K562 (cell line): ENCODE measurements around the gene L3MBTL1. TPM values are rescaled to one million over a fixed set of nuclear protein-coding genes. Genes with fewer than 3 reads are reported as not detected.
A peak's percentile ranks its signal among the peaks of the same experiment; 100 is the strongest.

ENCODE experiments used
- ADNP ChIP-seq: fragments of 200-800 bp; sonication (Bioruptor generic); IDR thresholded peaks from 2 replicates; pipeline ENCODE4 v1.6.1; 2016; ENCODE audit warnings: missing genetic modification characterization, missing compliant biosample characterization
- AFF4 ChIP-seq: sonication (generic); formaldehyde crosslinking; IDR thresholded peaks from 2 replicates; pipeline ENCODE4 v1.8.0; 2023; ENCODE audit warnings: mild to moderate bottlenecking, missing genetic modification reagents
- CC2D1A ChIP-seq: fragments of 450-650 bp; IDR thresholded peaks from 2 replicates; pipeline ENCODE4 v1.6.1; 2017; ENCODE audit warnings: mild to moderate bottlenecking
- ETS1 ChIP-seq: conservative IDR thresholded peaks from 2 replicates; pipeline ENCODE4 v1.6.1; 2011; ENCODE audit warnings: low read depth, mild to moderate bottlenecking, low read length; ENCODE audit not compliant: control insufficient read depth
- GTF3C2 ChIP-seq: IDR thresholded peaks from 3 replicates; pipeline ENCODE4 v1.6.1; 2011; ENCODE audit warnings: borderline replicate concordance, mild to moderate bottlenecking, moderate library complexity; ENCODE audit not compliant: insufficient read length; ENCODE audit errors: extremely low read depth
- KDM2B ChIP-seq: fragments of 250-450 bp; sonication (Bioruptor Pico); IDR thresholded peaks from 2 replicates; pipeline ENCODE4 v1.8.0; 2021; ENCODE audit warnings: mild to moderate bottlenecking, moderate library complexity
- polyA plus RNA-seq, 8 experiments: library from polyadenylated mRNA; depleted of rRNA in 4 of 8; stranded (reverse) in 5 of 8; unstranded in 3 of 8; fragments of >200 nt; fragmentation: Nextera tagmentation in 2 of 8; fragmentation: Illumina TruSeq in 1 of 8; extraction: Ambion mirVana in 2 of 8; extraction: Trizol in 1 of 8; gene quantifications; 2 replicates each; pipeline versions ENCODE4 v1.2.1 to v1.2.3, GENCODE V29; 2011 to 2014; ENCODE audit warnings: inconsistent platforms in 1 of 8, missing spikeins in 1 of 8
- total RNA-seq, 7 experiments: library from RNA; depleted of rRNA in 6 of 7; stranded (reverse); fragments of >200 nt in 6 of 7; fragmentation: Illumina TruSeq in 2 of 7; extraction: Trizol in 2 of 7; gene quantifications; 2 replicates each; pipeline versions ENCODE4 v1.2.1 to v1.2.3, GENCODE V29; 2011 to 2021; ENCODE audit warnings: low replicate concordance in 1 of 7
- TF ChIP-seq, protein P1 (sequence below), 2 experiments: fragments of 450-650 bp in 1 of 2; sonication (generic) in 1 of 2; formaldehyde crosslinking in 1 of 2; IDR thresholded peaks; 2 replicates each; pipeline versions ENCODE4 v1.7.1 to v1.9.0; 2016 to 2022; ENCODE audit warnings: inconsistent platforms in 1 of 2, mild to moderate bottlenecking in 1 of 2, missing genetic modification reagents in 1 of 2
- TF ChIP-seq, protein P2 (sequence below): sonication (generic); formaldehyde crosslinking; IDR thresholded peaks from 2 replicates; pipeline ENCODE4 v1.8.0; 2022; ENCODE audit warnings: missing genetic modification reagents, mild to moderate bottlenecking, moderate library complexity, borderline replicate concordance

Gene L3MBTL1
- total and polyA plus RNA-seq, 9 of the 15 experiments (the other 6 are each of a cell fraction or from before 2014, with no cell fraction given), result 0.77 to 10.0 (median 4.4) TPM

- TF ChIP-seq, protein P1, sequence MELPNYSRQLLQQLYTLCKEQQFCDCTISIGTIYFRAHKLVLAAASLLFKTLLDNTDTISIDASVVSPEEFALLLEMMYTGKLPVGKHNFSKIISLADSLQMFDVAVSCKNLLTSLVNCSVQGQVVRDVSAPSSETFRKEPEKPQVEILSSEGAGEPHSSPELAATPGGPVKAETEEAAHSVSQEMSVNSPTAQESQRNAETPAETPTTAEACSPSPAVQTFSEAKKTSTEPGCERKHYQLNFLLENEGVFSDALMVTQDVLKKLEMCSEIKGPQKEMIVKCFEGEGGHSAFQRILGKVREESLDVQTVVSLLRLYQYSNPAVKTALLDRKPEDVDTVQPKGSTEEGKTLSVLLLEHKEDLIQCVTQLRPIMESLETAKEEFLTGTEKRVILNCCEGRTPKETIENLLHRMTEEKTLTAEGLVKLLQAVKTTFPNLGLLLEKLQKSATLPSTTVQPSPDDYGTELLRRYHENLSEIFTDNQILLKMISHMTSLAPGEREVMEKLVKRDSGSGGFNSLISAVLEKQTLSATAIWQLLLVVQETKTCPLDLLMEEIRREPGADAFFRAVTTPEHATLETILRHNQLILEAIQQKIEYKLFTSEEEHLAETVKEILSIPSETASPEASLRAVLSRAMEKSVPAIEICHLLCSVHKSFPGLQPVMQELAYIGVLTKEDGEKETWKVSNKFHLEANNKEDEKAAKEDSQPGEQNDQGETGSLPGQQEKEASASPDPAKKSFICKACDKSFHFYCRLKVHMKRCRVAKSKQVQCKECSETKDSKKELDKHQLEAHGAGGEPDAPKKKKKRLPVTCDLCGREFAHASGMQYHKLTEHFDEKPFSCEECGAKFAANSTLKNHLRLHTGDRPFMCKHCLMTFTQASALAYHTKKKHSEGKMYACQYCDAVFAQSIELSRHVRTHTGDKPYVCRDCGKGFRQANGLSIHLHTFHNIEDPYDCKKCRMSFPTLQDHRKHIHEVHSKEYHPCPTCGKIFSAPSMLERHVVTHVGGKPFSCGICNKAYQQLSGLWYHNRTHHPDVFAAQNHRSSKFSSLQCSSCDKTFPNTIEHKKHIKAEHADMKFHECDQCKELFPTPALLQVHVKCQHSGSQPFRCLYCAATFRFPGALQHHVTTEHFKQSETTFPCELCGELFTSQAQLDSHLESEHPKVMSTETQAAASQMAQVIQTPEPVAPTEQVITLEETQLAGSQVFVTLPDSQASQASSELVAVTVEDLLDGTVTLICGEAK (IDR thresholded peaks at IDR 0.05), result 0 out of 2 replicates have a peak, but pooled peaks have one; percentile 10
- TF ChIP-seq, protein P1 (CRISPR knock-in tag; IDR thresholded peaks at IDR 0.05), result no peak
- TF ChIP-seq AFF4 (CRISPR knock-in tag) (peak; percentile 60; the same call in 1 of the 2 replicates), CC2D1A (peak; percentile 68), GTF3C2 (peak; percentile 44), KDM2B (no peak), ETS1 (no peak), ADNP (tag) (0 out of 2 replicates have a peak, but pooled peaks have one; percentile 17)
- TF ChIP-seq, protein P2, sequence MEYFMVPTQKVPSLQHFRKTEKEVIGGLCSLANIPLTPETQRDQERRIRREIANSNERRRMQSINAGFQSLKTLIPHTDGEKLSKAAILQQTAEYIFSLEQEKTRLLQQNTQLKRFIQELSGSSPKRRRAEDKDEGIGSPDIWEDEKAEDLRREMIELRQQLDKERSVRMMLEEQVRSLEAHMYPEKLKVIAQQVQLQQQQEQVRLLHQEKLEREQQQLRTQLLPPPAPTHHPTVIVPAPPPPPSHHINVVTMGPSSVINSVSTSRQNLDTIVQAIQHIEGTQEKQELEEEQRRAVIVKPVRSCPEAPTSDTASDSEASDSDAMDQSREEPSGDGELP (CRISPR knock-in tag), result peak; percentile 55
Observed at GRCh38 chr20:43508106-43508505, 609 bp downstream of the L3MBTL1 start (continued).
